ENCODE results near the gene MRPL44. TPM values are rescaled to one million over a fixed set of nuclear protein-coding genes. Genes with fewer than 3 reads are reported as not detected.

MRPL44 gene
- polyA plus RNA-seq, 3 donors = 7.5 to 28.4 (median 25.7) TPM

DNA sequence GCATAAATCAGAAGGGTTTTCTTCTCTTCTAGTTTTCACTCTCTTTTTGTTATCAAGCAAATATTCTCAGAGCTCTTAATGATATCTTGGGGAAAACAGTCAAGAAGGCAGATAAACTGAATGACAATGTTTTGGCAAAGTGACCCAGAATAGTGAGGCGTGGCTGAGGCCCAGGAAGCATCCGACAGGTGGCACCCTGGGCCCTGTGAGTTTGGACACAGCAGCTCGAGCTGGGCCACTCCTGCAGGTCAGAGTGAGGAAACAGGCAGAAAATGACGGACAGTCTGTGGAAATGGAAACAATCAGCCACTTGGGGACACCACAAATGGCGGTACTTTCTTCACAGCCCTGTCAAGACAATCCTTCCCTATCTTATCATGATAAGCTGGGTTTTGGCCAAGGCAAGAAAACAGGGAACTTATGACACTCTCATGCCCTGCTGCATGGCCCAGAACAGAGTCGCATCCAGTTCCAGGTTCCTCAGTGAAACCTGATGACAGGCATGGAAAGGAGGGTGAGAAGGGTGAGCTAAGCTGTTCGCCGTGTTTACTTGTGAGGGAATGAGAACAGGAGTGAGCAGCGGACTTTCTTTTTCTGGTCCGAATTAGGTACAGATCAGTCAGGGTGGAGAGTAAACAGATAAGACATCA, 32.1 kb downstream of the MRPL44 start:
- Histone ChIP-seq H2AFZ (ENCODE audit: insufficient read depth, low read depth, low read length, poor library complexity, severe bottlenecking) (no peak overlapping the region), H3K9me3 (replicated peaks in 1 of 2; ENCODE audit: control insufficient read depth in 1 of 2, insufficient read depth in 1 of 2, low read length in 2 of 2) (no peaks in the 10 kb centered on the region), H4K20me1 (ENCODE audit: insufficient read depth, low read length) (no peaks in the 10 kb centered on the region), H3K79me2 (ENCODE audit: insufficient read depth, low read length) (no peaks in the 10 kb centered on the region), H3K27me3 (ENCODE audit: control insufficient read depth in 2 of 2, insufficient read depth in 2 of 2, low read length in 2 of 2) (no peaks in the 10 kb centered on the region), H3K27ac (ENCODE audit: low read depth in 1 of 2, low read length in 2 of 2) (no peak overlapping the region), H3K36me3 (replicated peaks in 1 of 2; ENCODE audit: control insufficient read depth in 1 of 2, insufficient read depth in 2 of 2, low read length in 2 of 2) (no peaks in the 10 kb centered on the region), H3K4me2 (replicated peaks; ENCODE audit: extremely low read depth, low read length, poor library complexity, severe bottlenecking) (no peak overlapping the region), H3K9ac (ENCODE audit: insufficient read depth, low read length, poor library complexity, severe bottlenecking) (no peak overlapping the region), H3K4me3 (replicated peaks in 1 of 3; ENCODE audit: low read depth in 2 of 3, low read length in 3 of 3) (no peak overlapping the region), H3K4me1 (ENCODE audit: control insufficient read depth in 1 of 2, insufficient read depth in 2 of 2, low read length in 2 of 2) (no peaks in the 10 kb centered on the region)
- DNase-seq = no peak
- H3K9me3 Mint-ChIP-seq = no peaks in the 10 kb centered on the region
- TF ChIP-seq, protein P1, sequence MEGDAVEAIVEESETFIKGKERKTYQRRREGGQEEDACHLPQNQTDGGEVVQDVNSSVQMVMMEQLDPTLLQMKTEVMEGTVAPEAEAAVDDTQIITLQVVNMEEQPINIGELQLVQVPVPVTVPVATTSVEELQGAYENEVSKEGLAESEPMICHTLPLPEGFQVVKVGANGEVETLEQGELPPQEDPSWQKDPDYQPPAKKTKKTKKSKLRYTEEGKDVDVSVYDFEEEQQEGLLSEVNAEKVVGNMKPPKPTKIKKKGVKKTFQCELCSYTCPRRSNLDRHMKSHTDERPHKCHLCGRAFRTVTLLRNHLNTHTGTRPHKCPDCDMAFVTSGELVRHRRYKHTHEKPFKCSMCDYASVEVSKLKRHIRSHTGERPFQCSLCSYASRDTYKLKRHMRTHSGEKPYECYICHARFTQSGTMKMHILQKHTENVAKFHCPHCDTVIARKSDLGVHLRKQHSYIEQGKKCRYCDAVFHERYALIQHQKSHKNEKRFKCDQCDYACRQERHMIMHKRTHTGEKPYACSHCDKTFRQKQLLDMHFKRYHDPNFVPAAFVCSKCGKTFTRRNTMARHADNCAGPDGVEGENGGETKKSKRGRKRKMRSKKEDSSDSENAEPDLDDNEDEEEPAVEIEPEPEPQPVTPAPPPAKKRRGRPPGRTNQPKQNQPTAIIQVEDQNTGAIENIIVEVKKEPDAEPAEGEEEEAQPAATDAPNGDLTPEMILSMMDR (IDR thresholded peaks at IDR 0.05) = no peak
- H3K4me3 Mint-ChIP-seq = no peak overlapping the region
- no peak overlapping the region for H3K27ac Mint-ChIP-seq
- WGBS (ENCODE audit: insufficient coverage) = 96% methylated on average over 8 of the region's 10 CpGs
- intact Hi-C loops (cut with micrococcal nuclease) = no loop called here
- no peaks in the 10 kb centered on the region for H3K27me3 Mint-ChIP-seq (ENCODE audit: low read depth in 3 of 3)
- H3K36me3 Mint-ChIP-seq = no peaks in the 10 kb centered on the region
- H3K4me1 Mint-ChIP-seq = peaks cover 11% of the 10 kb centered on the region

DNA sequence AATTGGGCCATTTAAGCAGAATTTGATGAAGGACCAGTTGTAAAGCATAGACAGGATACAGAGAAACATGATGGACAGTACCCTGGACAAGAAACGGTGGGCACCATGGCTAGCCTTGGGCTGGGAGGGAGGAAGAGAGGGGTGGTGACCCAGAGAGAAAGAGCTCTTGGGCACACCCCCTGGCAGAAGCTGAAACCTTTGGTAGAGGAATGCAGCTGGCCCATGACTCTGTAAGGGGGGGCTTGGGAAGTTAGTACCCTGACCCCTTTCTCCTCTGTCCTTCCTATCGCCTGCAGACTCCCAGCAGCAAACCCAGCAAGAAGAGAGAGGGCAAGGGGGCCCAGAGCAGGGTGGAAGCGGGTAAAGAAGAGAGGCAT, 32.6 kb downstream of the MRPL44 start:
- no peak overlapping the region for H3K4me3 ChIP-seq (replicated peaks in 1 of 3; ENCODE audit: low read depth in 2 of 3, low read length in 3 of 3)
- no peaks in the 10 kb centered on the region for H4K20me1 ChIP-seq (ENCODE audit: insufficient read depth, low read length)
- H3K27ac Mint-ChIP-seq = no peak overlapping the region
- H3K4me1 Mint-ChIP-seq = peaks cover 11% of the 10 kb centered on the region
- WGBS (ENCODE audit: insufficient coverage) = 80% methylated on average over 1 of the region's 3 CpGs
- no peak overlapping the region for H3K4me2 ChIP-seq (replicated peaks; ENCODE audit: extremely low read depth, low read length, poor library complexity, severe bottlenecking)
- no peaks in the 10 kb centered on the region for H3K27me3 Mint-ChIP-seq (ENCODE audit: low read depth in 3 of 3)
- H3K9me3 Mint-ChIP-seq = no peaks in the 10 kb centered on the region
- no peaks in the 10 kb centered on the region for H3K36me3 ChIP-seq (replicated peaks in 1 of 2; ENCODE audit: control insufficient read depth in 1 of 2, insufficient read depth in 2 of 2, low read length in 2 of 2)
- DNase-seq = no peak
- H3K9ac ChIP-seq (ENCODE audit: insufficient read depth, low read length, poor library complexity, severe bottlenecking) = no peak overlapping the region
- no peak overlapping the region for H3K4me3 Mint-ChIP-seq
- no peaks in the 10 kb centered on the region for H3K4me1 ChIP-seq (ENCODE audit: control insufficient read depth in 1 of 2, insufficient read depth in 2 of 2, low read length in 2 of 2)
- no peaks in the 10 kb centered on the region for H3K27me3 ChIP-seq (ENCODE audit: control insufficient read depth in 2 of 2, insufficient read depth in 2 of 2, low read length in 2 of 2)
- TF ChIP-seq, protein P1 (IDR thresholded peaks at IDR 0.05) = no peak
- no peaks in the 10 kb centered on the region for H3K79me2 ChIP-seq (ENCODE audit: insufficient read depth, low read length)
- H3K36me3 Mint-ChIP-seq = no peaks in the 10 kb centered on the region
- intact Hi-C loops (cut with micrococcal nuclease) = loop anchor here in 1 of 2 donors (5.0 kb wide), 1 partner anchor 292 kb away; no protein-coding TSS in a partner anchor
- no peak overlapping the region for H2AFZ ChIP-seq (ENCODE audit: insufficient read depth, low read depth, low read length, poor library complexity, severe bottlenecking)
- no peak overlapping the region for H3K27ac ChIP-seq (ENCODE audit: low read depth in 1 of 2, low read length in 2 of 2)
- H3K9me3 ChIP-seq (replicated peaks in 1 of 2; ENCODE audit: control insufficient read depth in 1 of 2, insufficient read depth in 1 of 2, low read length in 2 of 2) = no peaks in the 10 kb centered on the region

All from CD14-positive monocyte (primary cell).